NCI-H524 treated with DMSO at 0.1 percent for 48 hours (cell line): ENCODE results near the gene CHMP4A.
A peak's percentile ranks its signal among the peaks of the same experiment; 100 is the strongest.
"Not testable (repeated sequence)": the region's sequence is repeated elsewhere in the genome, so short reads cannot be mapped to it uniquely, and the experiment has no call there.

Source experiments
- DNase-seq: peaks from one replicate; lab custom pipeline; 2025; lab: John Stamatoyannopoulos, UW

CHMP4A gene

GRCh38 chr14:24222987-24223386, 9.7 kb upstream of the CHMP4A start:
- not testable (repeated sequence) for DNase-seq

DNA sequence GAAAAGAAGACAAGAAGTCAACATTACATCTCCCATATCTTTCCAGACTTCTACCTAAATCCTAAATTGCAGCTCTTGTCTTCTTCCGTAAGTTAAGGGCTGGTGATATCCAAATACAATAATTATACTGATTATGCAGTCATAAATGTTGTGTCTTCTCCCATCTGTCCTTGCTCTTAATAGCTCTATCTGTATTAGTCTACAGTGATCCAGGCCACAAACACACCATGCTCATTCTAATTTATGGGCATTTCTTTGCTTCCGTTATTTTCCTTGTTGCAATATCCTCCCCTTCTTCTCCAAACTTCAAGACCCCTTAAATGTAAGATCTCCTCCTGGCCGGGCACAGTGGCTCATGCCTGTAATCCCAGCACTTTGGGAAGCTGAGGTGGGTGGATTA, 6.2 kb upstream of the CHMP4A start:
- DNase-seq = no peak

GRCh38 chr14:24219080-24219479, 5.8 kb upstream of the CHMP4A start:
- DNase-seq = no peak

GRCh38 chr14:24216876-24217275, 3.6 kb upstream of the CHMP4A start:
- DNase-seq = not testable (repeated sequence)

DNA sequence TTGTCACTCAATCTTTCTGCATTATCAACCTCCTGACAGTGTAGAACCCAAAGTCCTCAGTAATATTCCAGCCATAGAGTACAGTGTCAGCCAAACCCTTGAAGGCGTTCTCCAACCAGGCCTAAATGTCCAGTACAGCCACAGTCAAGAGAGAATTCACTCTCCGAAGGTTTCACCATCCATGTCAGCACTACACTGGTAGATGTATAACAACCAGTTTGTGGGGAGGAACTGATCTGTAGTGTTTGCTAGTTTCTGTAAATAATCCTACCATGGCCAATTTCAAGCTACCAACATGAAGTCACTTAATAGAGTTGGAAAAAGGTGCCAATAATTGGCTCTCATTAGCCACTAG, 3.0 kb upstream of the CHMP4A start:
- DNase-seq = no peak

GRCh38 chr14:24215495-24216344, 2.4 kb upstream of the CHMP4A start, which contains the start of gene MDP1:
MDP1 (minus strand) TSS chr14:24216066; CDS start chr14:24215955, 111 bp downstream.
- peak; percentile 79 for DNase-seq

DNA sequence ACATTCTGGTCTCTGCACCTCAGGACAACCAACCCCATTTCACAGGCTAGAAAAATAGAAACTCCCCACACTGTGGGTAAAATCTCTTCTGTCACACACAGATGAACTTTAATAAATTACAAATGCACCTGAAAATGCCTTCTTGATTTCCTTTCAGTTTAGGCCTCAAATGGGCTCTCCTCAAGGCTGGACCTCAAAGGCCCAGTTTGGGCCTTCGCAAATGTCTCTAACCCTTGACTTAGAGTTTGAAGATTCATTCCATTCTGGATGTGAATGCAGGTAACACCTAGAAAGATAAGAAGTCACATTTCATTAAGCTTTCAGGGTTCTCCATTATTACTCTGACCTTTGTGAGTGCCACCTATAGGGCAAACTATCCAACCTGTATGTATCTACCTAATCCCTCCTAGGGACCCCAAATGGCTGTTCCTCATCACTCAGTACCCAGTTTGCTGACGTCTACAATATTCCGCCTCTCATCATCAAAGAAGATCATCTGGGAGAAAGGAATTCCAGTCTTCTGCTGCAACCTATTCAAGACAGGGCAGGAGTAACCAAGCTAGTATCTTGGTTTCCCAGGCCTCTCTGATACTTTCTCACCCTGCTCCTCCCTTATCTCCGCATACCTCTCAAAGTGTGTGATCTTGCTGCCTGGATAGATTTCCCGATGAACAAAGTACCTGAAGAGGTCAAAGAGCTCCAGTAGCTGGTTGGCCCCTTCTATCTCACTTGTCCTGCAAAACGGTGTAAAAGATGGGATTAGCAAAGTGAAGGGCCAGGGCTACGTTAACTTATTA, 776 bp upstream of the CHMP4A start:
- no peak for DNase-seq

DNA sequence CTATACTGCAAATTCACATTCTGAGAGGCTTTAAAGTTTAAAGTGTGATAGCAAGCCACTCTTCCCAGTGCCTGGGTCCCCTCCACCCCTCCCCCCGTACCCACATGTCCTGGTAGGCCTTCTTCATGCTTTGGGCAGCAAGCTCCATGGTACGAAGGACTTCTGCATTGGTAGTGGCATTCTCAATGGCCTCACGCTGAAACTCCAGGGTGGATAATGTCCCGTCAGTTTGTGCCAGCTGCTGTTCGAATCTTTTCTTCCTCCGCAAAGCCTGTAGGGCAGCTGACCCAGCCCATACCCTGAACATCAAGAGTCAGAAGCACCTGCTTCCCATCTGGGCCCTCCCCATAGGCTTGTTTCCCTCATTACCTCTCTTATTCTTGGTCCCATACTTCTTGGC, 2.0 kb downstream of the CHMP4A start:
- no peak for DNase-seq

DNA sequence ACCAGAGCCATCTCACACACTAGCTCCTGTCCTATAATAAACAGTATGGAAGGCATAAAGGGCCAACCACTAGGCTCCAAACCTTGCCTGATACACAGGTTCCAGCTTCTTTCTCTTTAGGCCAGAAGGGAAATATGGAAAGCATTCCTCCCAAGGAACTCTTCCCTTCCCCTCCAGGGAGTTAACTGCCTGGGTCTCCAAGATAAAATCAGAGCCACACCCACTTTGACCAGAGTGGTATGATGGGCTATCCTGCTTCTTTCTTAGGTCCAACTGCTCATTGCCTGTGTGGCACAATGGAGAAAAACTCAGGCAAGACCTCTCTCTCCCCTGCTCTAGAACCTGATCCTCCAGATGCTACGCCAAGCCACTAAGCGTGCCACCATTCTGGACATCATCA, 5.7 kb downstream of the CHMP4A start:
- DNase-seq = no peak

DNA sequence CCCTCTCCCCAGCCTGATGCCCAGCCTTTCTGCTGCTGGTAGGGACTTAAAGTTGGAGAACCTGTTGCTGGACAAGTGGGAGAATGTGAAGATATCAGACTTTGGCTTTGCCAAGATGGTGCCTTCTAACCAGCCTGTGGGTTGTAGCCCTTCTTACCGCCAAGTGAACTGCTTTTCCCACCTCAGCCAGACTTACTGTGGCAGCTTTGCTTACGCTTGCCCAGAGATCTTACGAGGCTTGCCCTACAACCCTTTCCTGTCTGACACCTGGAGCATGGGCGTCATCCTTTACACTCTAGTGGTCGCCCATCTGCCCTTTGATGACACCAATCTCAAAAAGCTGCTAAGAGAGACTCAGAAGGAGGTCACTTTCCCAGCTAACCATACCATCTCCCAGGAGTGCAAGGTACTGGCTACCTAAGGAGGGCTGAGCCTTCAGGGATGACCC, 6.2 kb downstream of the CHMP4A start:
- DNase-seq = no peak

- no peak for DNase-seq
Measured at GRCh38 chr14:24206260-24207103, 6.8 kb downstream of the CHMP4A start.

GRCh38 chr14:24204163-24205146, 8.8 kb downstream of the CHMP4A start:
- DNase-seq = peak; percentile 67

DNA sequence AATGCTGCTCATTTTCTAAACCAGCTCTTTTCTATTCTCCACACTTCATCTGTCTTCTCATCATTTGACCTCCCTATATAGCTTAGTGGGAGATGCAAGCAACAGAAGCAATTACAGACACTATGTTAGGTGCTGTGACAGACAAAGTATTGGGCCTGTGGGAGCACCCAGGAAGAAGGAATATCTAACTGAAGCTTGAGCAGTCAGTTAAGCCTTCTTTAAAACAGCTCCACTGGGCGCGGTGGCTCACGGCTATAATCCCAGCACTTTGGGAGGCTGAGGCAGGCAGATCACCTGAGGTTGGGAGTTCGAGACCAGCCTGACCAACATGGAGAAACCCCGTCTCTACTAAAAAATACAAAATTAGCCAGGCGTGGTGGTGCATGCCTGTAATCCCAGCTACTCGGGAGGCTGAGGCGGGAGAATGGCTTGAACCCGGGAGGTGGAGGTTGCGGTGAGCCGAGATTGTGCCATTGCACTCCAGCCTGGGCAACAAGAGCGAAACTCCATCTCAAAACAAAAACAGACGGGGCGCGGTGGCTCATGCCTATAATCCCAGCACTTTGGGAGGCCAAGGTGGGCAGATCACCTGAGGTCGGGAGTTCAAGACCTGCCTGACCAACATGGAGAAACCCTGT, 9.9 kb downstream of the CHMP4A start:
- DNase-seq = not testable (repeated sequence)

DNA sequence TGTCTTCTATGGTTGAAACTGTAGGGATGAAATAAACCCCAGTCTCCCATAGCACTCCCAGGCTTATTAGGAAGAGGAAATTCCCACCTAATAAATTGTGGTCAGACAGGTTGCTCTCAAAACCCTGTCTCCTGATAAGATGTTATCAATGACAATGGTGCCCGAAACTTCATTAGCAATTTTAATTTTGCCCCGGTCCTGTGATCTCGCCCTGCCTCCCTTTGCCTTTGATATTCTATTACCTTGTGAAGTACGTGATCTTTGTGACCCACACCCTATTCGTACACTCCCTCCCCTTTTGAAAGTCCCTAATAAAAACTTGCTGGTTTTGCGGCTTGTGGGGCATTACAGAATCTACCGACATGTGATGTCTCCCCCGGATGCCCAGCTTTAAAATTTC, 10.8 kb downstream of the CHMP4A start:
- DNase-seq = not testable (repeated sequence)

DNA sequence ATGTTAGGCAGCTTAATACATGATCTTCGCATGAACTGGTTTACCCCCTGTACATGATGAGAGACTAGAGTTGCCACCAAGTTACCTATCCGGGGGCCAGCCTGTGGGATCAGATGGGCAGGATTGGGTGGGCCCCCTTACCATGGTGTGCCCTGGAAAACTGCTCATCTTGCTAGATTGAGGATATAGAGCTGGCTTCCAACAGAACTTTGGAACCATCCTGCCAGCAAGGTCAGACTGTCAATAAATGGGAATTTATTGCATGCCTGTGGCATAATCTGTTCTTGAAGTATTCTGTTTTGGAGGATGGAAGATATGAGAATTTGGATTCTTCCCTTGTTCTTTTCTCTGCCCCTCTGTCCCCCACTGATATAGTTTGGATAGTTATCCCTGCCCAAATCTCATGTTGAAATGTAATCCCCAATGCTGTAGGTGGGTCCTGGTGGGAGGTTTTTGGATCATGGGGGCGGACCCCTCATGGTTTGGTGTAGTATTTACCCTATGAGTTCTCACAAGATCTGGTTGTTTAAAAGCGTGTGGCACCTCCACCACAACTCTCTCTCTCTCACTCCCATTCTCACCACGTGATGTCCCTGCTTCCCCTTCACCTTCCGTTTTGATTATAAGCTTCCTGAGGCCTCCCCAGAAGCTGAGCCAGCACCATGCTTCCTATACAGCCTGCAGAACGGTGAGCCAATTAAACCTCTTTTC, 14.3 kb downstream of the CHMP4A start:
- no peak for DNase-seq

GRCh38 chr14:24197056-24197450, 16.2 kb downstream of the CHMP4A start:
- no peak for DNase-seq

- no peak for DNase-seq
Measured at GRCh38 chr14:24196071-24197055, 16.9 kb downstream of the CHMP4A start.
